WTC11 (cell line): Measurements from ENCODE around the gene ALOX12B. TPM values are rescaled to one million over a fixed set of nuclear protein-coding genes. Genes with fewer than 3 reads are reported as not detected.

Experiments used
- ATAC-seq: fragments of 200-7000 bp; cut with Tn5 transposase; 2 replicates; pipeline ENCODE4 v1.10.0; 2021; ENCODE audit warnings: mild to moderate bottlenecking, moderate library complexity
- CTCF ChIA-PET: fragments of 300-600 bp; sonication (Branson Sonifier 250); formaldehyde crosslinking; loops from one replicate; lab custom pipeline; 2021; ENCODE audit warnings: antibody characterized with exemption; lab: Charles Lee
- POLR2A ChIA-PET: fragments of 350-600 bp; sonication (Branson Sonifier 250); formaldehyde crosslinking; loops from one replicate; lab custom pipeline; 2021; ENCODE audit warnings: antibody characterized with exemption; lab: Charles Lee
- DNase-seq: peaks from one replicate; pipeline ENCODE4 v3.0.0; 2021; ENCODE audit warnings: low spot score
- H3K27ac Mint-ChIP-seq: 2 replicates; pipeline ENCODE4 v1.8.0; 2021; ENCODE audit warnings: mixed read lengths
- H3K27me3 Mint-ChIP-seq: 2 replicates; pipeline ENCODE4 v1.8.0; 2021; ENCODE audit warnings: low read depth, mild to moderate bottlenecking, moderate library complexity, mixed read lengths
- H3K36me3 Mint-ChIP-seq: 2 replicates; pipeline ENCODE4 v1.8.0; 2021; ENCODE audit warnings: mixed read lengths
- H3K4me1 Mint-ChIP-seq: 2 replicates; pipeline ENCODE4 v1.8.0; 2022; ENCODE audit warnings: mixed read lengths
- H3K4me3 Mint-ChIP-seq: 2 replicates; pipeline ENCODE4 v1.8.0; 2021; ENCODE audit warnings: mild to moderate bottlenecking, moderate library complexity, mixed read lengths
- H3K9me3 Mint-ChIP-seq: 2 replicates; pipeline ENCODE4 v1.8.0; 2021; ENCODE audit warnings: mixed read lengths
- CREM ChIP-seq: sonication (generic); formaldehyde crosslinking; IDR thresholded peaks from 2 replicates; pipeline ENCODE4 v1.8.1; 2022; ENCODE audit warnings: mild to moderate bottlenecking, missing genetic modification reagents, moderate library complexity
- FOXJ3 ChIP-seq: sonication (generic); formaldehyde crosslinking; IDR thresholded peaks from 2 replicates; pipeline ENCODE4 v1.9.0; 2021; ENCODE audit warnings: missing genetic modification reagents, mild to moderate bottlenecking, borderline replicate concordance
- GABPB1 ChIP-seq: sonication (generic); formaldehyde crosslinking; IDR thresholded peaks from 2 replicates; pipeline ENCODE4 v1.8.1; 2023; ENCODE audit warnings: mild to moderate bottlenecking, missing genetic modification reagents
- GRHL2 ChIP-seq: fragments of 250-450 bp; sonication (Bioruptor Pico); IDR thresholded peaks from 2 replicates; pipeline ENCODE4 v1.8.0; 2022; ENCODE audit warnings: mild to moderate bottlenecking, moderate library complexity; ENCODE audit not compliant: insufficient replicate concordance, severe bottlenecking
- HMGA2 ChIP-seq: fragments of 250-450 bp; sonication (Bioruptor Pico); IDR thresholded peaks from 2 replicates; pipeline ENCODE4 v1.4.0; 2021; ENCODE audit warnings: mild to moderate bottlenecking, moderate library complexity
- KAT7 ChIP-seq: sonication (generic); formaldehyde crosslinking; IDR thresholded peaks from 2 replicates; pipeline ENCODE4 v1.8.1; 2023; ENCODE audit warnings: missing genetic modification reagents, mild to moderate bottlenecking, borderline replicate concordance
- NR3C1 ChIP-seq: sonication (generic); formaldehyde crosslinking; conservative IDR thresholded peaks from 2 replicates; pipeline ENCODE4 v1.8.1; 2023; ENCODE audit warnings: low read depth, mild to moderate bottlenecking, missing genetic modification reagents
- ZBTB21 ChIP-seq: sonication (generic); formaldehyde crosslinking; IDR thresholded peaks from 2 replicates; pipeline ENCODE4 v1.8.1; 2023; ENCODE audit warnings: mild to moderate bottlenecking, missing genetic modification reagents, borderline replicate concordance
- ZNF121 ChIP-seq: sonication (generic); formaldehyde crosslinking; IDR thresholded peaks from 2 replicates; pipeline ENCODE4 v1.8.0; 2023; ENCODE audit warnings: missing genetic modification reagents
- ZNF232 ChIP-seq: sonication (generic); formaldehyde crosslinking; IDR thresholded peaks from 2 replicates; pipeline ENCODE4 v1.8.0; 2022; ENCODE audit warnings: mild to moderate bottlenecking, missing genetic modification reagents
- ZNF317 ChIP-seq: sonication (generic); formaldehyde crosslinking; IDR thresholded peaks from 2 replicates; pipeline ENCODE4 v1.8.1; 2023; ENCODE audit warnings: low read depth, mild to moderate bottlenecking, moderate library complexity, missing genetic modification reagents, borderline replicate concordance
- total RNA-seq: library from RNA; stranded (reverse); gene quantifications from 3 replicates; pipeline ENCODE4 v1.2.3, GENCODE V29; 2021
- TF ChIP-seq, protein P1 (sequence below): sonication (generic); formaldehyde crosslinking; IDR thresholded peaks from 2 replicates; pipeline ENCODE4 v1.8.0; 2023; ENCODE audit warnings: missing genetic modification reagents
- TF ChIP-seq, protein P2 (sequence below): fragments of 200-600 bp; IDR thresholded peaks from 2 replicates; pipeline ENCODE4 v1.8.0; 2022; ENCODE audit warnings: antibody characterized with exemption
- TF ChIP-seq, protein P3 (sequence below): sonication (generic); formaldehyde crosslinking; IDR thresholded peaks from 2 replicates; pipeline ENCODE4 v1.8.0; 2022; ENCODE audit warnings: mild to moderate bottlenecking, missing genetic modification reagents
- TF ChIP-seq, protein P4 (sequence below): sonication (generic); formaldehyde crosslinking; IDR thresholded peaks from 2 replicates; pipeline ENCODE4 v1.8.1; 2022; ENCODE audit warnings: mild to moderate bottlenecking, moderate library complexity, missing genetic modification reagents
- TF ChIP-seq, protein P5 (sequence below): fragments of 250-450 bp; sonication (Bioruptor Pico); IDR thresholded peaks from 2 replicates; pipeline ENCODE4 v1.9.0; 2021; ENCODE audit warnings: mild to moderate bottlenecking, borderline replicate concordance
- TF ChIP-seq, protein P6 (sequence below): fragments of 250-450 bp; sonication (Bioruptor Pico); conservative IDR thresholded peaks from 2 replicates; pipeline ENCODE4 v1.9.0; 2021; ENCODE audit warnings: mild to moderate bottlenecking

Gene ALOX12B
- total RNA-seq, 1 experiment from 2014 or later, result 0.72 TPM

DNA sequence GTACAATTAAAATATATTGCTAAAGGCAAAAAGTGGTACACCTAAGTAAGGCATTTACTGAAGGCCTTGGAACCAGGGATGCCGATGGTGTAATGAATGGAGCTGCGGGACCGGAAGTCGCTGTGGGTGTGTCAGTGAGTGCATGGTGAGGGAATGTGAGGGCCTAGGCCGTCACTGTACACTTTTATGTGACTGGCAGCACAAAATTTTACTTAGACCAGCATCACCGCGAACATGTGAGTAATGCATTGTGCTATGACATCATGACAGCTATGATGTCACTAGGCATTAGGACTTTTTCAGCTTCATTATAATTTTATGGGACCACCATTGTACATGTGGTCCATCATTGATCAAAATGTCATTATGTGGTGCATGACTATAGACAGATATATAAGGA lies 33.9 kb downstream of the ALOX12B start:
- Mint-ChIP-seq H3K27ac (no peak overlapping the region), H3K4me1 (peaks cover 7% of the 10 kb centered on the region), H3K36me3 (no peaks in the 10 kb centered on the region), H3K9me3 (no peaks in the 10 kb centered on the region), H3K4me3 (no peak overlapping the region), H3K27me3 (peaks cover 22% of the 10 kb centered on the region)
- DNase-seq (no peak), ATAC-seq (no peak)
- TF ChIP-seq, protein P1, sequence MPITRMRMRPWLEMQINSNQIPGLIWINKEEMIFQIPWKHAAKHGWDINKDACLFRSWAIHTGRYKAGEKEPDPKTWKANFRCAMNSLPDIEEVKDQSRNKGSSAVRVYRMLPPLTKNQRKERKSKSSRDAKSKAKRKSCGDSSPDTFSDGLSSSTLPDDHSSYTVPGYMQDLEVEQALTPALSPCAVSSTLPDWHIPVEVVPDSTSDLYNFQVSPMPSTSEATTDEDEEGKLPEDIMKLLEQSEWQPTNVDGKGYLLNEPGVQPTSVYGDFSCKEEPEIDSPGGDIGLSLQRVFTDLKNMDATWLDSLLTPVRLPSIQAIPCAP (CRISPR knock-in tag), result no peak
- TF ChIP-seq GRHL2 (CRISPR knock-in tag) (no peak), HMGA2 (CRISPR knock-in tag) (no peak), GABPB1 (CRISPR knock-in tag) (no peak), KAT7 (no peak), FOXJ3 (no peak), ZBTB21 (no peak), ZNF232 (CRISPR knock-in tag) (no peak), CREM (CRISPR knock-in tag) (no peak)
- TF ChIP-seq, protein P2, sequence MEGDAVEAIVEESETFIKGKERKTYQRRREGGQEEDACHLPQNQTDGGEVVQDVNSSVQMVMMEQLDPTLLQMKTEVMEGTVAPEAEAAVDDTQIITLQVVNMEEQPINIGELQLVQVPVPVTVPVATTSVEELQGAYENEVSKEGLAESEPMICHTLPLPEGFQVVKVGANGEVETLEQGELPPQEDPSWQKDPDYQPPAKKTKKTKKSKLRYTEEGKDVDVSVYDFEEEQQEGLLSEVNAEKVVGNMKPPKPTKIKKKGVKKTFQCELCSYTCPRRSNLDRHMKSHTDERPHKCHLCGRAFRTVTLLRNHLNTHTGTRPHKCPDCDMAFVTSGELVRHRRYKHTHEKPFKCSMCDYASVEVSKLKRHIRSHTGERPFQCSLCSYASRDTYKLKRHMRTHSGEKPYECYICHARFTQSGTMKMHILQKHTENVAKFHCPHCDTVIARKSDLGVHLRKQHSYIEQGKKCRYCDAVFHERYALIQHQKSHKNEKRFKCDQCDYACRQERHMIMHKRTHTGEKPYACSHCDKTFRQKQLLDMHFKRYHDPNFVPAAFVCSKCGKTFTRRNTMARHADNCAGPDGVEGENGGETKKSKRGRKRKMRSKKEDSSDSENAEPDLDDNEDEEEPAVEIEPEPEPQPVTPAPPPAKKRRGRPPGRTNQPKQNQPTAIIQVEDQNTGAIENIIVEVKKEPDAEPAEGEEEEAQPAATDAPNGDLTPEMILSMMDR, result no peak
- TF ChIP-seq, protein P3, sequence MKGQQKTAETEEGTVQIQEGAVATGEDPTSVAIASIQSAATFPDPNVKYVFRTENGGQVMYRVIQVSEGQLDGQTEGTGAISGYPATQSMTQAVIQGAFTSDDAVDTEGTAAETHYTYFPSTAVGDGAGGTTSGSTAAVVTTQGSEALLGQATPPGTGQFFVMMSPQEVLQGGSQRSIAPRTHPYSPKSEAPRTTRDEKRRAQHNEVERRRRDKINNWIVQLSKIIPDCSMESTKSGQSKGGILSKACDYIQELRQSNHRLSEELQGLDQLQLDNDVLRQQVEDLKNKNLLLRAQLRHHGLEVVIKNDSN, result no peak
- TF ChIP-seq, protein P4, sequence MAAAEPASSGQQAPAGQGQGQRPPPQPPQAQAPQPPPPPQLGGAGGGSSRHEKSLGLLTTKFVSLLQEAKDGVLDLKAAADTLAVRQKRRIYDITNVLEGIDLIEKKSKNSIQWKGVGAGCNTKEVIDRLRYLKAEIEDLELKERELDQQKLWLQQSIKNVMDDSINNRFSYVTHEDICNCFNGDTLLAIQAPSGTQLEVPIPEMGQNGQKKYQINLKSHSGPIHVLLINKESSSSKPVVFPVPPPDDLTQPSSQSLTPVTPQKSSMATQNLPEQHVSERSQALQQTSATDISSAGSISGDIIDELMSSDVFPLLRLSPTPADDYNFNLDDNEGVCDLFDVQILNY (CRISPR knock-in tag), result no peak
- TF ChIP-seq, protein P5, sequence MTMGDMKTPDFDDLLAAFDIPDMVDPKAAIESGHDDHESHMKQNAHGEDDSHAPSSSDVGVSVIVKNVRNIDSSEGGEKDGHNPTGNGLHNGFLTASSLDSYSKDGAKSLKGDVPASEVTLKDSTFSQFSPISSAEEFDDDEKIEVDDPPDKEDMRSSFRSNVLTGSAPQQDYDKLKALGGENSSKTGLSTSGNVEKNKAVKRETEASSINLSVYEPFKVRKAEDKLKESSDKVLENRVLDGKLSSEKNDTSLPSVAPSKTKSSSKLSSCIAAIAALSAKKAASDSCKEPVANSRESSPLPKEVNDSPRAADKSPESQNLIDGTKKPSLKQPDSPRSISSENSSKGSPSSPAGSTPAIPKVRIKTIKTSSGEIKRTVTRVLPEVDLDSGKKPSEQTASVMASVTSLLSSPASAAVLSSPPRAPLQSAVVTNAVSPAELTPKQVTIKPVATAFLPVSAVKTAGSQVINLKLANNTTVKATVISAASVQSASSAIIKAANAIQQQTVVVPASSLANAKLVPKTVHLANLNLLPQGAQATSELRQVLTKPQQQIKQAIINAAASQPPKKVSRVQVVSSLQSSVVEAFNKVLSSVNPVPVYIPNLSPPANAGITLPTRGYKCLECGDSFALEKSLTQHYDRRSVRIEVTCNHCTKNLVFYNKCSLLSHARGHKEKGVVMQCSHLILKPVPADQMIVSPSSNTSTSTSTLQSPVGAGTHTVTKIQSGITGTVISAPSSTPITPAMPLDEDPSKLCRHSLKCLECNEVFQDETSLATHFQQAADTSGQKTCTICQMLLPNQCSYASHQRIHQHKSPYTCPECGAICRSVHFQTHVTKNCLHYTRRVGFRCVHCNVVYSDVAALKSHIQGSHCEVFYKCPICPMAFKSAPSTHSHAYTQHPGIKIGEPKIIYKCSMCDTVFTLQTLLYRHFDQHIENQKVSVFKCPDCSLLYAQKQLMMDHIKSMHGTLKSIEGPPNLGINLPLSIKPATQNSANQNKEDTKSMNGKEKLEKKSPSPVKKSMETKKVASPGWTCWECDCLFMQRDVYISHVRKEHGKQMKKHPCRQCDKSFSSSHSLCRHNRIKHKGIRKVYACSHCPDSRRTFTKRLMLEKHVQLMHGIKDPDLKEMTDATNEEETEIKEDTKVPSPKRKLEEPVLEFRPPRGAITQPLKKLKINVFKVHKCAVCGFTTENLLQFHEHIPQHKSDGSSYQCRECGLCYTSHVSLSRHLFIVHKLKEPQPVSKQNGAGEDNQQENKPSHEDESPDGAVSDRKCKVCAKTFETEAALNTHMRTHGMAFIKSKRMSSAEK (CRISPR knock-in tag), result no peak
- ChIA-PET CTCF (interaction anchor here (0.8 to 1.4 kb wide), 3 partner anchors 20 to 196 kb away, joined by 3 to 5 read pairs (median 3); partner anchors contain the start of gene NAA38), POLR2A (no interaction called here)

DNA sequence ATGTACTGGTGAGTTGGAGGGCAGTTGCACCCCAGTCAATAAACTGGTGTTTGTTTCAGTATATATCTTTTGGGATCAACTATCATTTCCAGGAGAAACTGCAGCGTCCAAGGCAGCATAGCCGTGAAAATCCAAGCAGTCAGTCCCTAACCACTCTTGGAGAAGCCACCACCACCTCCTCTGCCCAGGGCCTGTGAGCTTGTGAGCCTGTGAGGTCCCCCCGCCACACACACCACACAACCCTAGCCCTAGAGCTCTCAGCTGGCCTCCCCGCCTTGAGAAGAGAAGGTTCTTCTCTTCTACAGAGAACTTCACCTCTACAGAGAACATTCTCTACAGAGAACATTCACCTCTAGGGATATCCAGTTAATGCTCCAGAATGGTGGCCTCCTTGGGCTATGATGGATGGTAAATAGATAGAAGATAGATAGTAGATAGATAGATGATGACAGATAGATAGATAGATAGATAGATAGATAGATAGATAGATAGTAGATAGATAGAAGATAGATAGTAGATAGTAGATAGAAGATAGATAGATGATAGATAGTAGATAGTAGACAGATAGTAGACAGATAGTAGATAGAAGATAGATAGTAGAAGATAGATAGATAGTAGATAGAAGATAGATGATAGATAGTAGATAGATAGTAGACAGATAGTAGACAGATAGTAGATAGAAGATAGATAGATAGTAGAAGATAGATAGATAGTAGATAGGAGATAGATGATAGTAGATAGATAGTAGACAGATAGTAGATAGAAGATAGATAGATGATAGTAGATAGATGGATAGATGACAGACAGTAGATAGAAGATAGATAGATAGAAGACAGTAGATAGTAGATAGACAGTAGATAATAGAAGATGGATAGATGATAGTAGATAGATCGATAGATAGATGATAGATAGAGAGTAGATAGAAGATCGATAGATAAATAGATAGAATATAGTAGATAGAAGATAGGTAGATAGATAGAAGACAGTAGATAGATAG lies 35.0 kb downstream of the ALOX12B start:
- no peak for DNase-seq
- ChIA-PET POLR2A (no interaction called here), CTCF (interaction anchor here (0.7 to 1.4 kb wide), 5 partner anchors 11 to 63 kb away, joined by 3 to 6 read pairs (median 3); no protein-coding TSS in a partner anchor)
- H3K36me3 Mint-ChIP-seq, result no peaks in the 10 kb centered on the region
- no peaks in the 10 kb centered on the region for H3K9me3 Mint-ChIP-seq
- H3K27me3 Mint-ChIP-seq, result peaks cover 21% of the 10 kb centered on the region
- no peak overlapping the region for H3K27ac Mint-ChIP-seq
- no peak for ATAC-seq
- H3K4me1 Mint-ChIP-seq, result peaks cover 3% of the 10 kb centered on the region
- no peak overlapping the region for H3K4me3 Mint-ChIP-seq
- TF ChIP-seq, protein P6, sequence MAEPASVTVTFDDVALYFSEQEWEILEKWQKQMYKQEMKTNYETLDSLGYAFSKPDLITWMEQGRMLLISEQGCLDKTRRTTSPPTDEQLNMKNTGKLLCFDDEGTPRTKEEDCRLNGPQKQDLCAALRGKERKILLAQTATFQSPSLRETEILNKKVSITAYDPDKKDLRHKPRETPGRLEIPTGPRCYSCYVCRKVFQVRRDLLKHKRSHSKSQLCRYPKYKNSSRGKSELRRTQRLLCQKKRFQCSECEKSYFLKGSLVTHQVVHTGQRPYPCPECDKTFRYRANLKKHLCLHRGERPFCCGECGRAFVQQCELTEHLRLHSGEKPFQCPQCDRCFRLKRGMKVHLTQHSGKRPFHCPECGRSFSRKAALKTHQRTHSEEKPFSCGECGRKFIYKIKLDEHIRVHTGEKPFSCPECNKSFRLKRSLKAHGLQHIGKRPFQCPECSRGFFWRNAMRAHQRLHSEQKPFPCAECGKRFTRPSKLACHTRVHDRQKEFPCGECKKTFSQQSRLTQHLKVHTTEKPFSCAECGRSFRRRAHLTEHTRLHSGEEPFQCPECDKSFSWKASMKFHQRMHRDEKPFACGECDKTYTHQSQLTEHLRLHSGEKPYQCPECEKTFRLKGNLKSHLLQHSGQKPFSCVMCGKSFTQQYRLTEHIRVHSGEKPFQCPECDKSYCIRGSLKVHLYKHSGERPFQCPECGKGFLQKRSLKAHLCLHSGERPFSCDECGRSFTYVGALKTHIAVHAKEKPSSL (CRISPR knock-in tag), result no peak
- no peak for TF ChIP-seq ZNF317 (CRISPR knock-in tag)
- no peak for TF ChIP-seq CREM (CRISPR knock-in tag)
- TF ChIP-seq ZNF121 (CRISPR knock-in tag), result no peak
- TF ChIP-seq NR3C1 (CRISPR knock-in tag), result no peak
- TF ChIP-seq, protein P2, result no peak
